Left ventricle myocardium inferior (tissue), 1 donor: ENCODE data around the gene RETREG3. TPM values are rescaled to one million over a fixed set of nuclear protein-coding genes. Genes with fewer than 3 reads are reported as not detected.

ENCODE experiments used
- DNase-seq: peaks from one replicate; pipeline ENCODE4 v3.0.0-alpha.2; 2020
- H3K27ac ChIP-seq: fragments of 200-600 bp; replicated peaks from 2 replicates; pipeline ENCODE4 v1.8.0; 2021
- H3K27me3 ChIP-seq: fragments of 200-600 bp; 2 replicates; pipeline ENCODE4 v1.8.0; 2021; ENCODE audit warnings: low read depth
- H3K36me3 ChIP-seq: fragments of 200-600 bp; 2 replicates; pipeline ENCODE4 v1.8.0; 2021
- H3K4me1 ChIP-seq: fragments of 200-600 bp; 2 replicates; pipeline ENCODE4 v1.8.0; 2021
- H3K4me3 ChIP-seq: fragments of 200-600 bp; 2 replicates; pipeline ENCODE4 v1.8.0; 2021; ENCODE audit warnings: mild to moderate bottlenecking, moderate library complexity
- H3K9me3 ChIP-seq: fragments of 200-600 bp; replicated peaks from 2 replicates; pipeline ENCODE4 v1.8.0; 2021
- CTCF ChIP-seq: fragments of 200-600 bp; IDR thresholded peaks from 2 replicates; pipeline ENCODE4 v1.8.0; 2021; ENCODE audit warnings: antibody characterized with exemption, mild to moderate bottlenecking, borderline replicate concordance
- intact Hi-C: fragments of 100-400 bp; cut with micrococcal nuclease; formaldehyde crosslinking; loops from one replicate; pipeline ENCODE4 v1.11.0; 2022
- total RNA-seq: library from RNA; stranded (reverse); fragmentation: NEBNext Ultra II Directional; extraction: Animal tissue kit (Norgen Biotek cat#: 25700); gene quantifications from one replicate; pipeline ENCODE4 v1.2.1, GENCODE V29; 2021
- donor health status: DM: no; HTN: yes; CAD: no; lungs with severe emphysema.

RETREG3 gene
- total RNA-seq, 1 donor from 2014 or later = 17.6 TPM

DNA sequence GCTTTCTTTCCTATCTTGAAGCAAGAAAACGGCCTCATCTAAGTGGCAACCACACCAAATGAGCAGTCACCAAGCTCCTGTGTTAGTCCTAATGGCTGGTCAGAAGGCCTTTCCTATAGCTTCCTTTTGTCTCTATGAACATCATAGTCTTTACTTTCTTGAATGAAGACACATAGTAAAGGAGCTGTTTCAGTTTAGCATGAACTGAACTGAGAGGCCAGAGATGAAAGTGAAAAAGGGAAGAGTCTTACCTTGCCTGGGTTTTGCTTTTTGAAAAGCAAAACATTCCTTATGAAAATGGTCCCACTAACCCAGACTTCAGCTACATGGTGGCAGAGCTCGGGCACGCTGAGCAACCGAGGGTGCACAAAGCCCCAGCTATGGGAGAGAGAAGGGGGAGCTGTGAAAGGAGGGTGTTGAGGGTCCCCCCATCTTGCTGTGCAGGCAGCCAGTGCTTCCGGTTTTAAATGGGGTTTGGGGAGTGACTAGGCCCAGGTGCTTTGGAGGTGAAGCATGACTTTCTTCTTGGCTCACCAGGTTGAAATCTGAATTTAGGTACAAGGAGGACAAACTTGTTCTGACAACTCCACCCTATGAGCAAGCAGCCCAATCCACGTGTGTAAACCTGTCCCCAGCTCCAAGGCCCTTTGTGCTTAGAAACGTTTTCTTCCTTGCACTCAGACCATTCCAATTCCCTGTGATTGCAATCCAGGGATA lies 22.5 kb downstream of the RETREG3 start:
- H3K36me3 ChIP-seq = peaks cover 96% of the 10 kb centered on the region
- TF ChIP-seq CTCF = no peak
- intact Hi-C loops = no loop called here
- peak overlapping the region; percentile 42 for H3K27ac ChIP-seq
- no peaks in the 10 kb centered on the region for H3K27me3 ChIP-seq
- no peak for DNase-seq
- H3K4me3 ChIP-seq = no peak overlapping the region
- peaks cover 39% of the 10 kb centered on the region for H3K4me1 ChIP-seq
- H3K9me3 ChIP-seq = no peaks in the 10 kb centered on the region

- Histone ChIP-seq H3K9me3 (no peaks in the 10 kb centered on the region), H3K36me3 (peaks cover 96% of the 10 kb centered on the region), H3K27me3 (no peaks in the 10 kb centered on the region), H3K4me3 (no peak overlapping the region), H3K4me1 (peaks cover 39% of the 10 kb centered on the region), H3K27ac (peak overlapping the region; percentile 42)
- no peak for DNase-seq
- intact Hi-C loops = no loop called here
- no peak for TF ChIP-seq CTCF
Measured at GRCh38 chr17:42585353-42585752, 23.8 kb downstream of the RETREG3 start.

DNA sequence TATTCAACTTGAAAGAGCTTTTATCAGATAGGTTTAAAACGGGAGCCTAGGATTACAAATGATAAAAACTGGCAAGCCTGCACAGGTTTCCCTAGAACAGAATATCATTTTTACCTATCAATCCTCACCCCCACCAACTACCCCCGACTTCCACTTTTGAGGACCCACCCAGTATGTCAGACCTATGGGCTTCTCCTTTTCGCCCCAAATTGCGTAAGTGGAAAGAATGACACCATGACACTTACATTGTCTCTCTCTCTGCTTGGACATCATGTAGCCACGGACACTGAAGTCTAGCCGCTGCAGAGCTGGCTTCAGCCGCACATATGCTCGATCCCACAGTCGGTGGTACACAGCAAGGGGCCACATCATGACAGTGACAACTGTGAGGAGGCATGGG lies 24.3 kb downstream of the RETREG3 start:
- no peaks in the 10 kb centered on the region for H3K27me3 ChIP-seq
- DNase-seq = no peak
- H3K9me3 ChIP-seq = no peaks in the 10 kb centered on the region
- TF ChIP-seq CTCF = no peak
- no peak overlapping the region for H3K4me3 ChIP-seq
- H3K27ac ChIP-seq = peak overlapping the region; percentile 42
- intact Hi-C loops = no loop called here
- H3K36me3 ChIP-seq = peaks cover 96% of the 10 kb centered on the region
- H3K4me1 ChIP-seq = peaks cover 39% of the 10 kb centered on the region

GRCh38 chr17:42581744-42582270 lies 27.4 kb downstream of the RETREG3 start:
- Histone ChIP-seq H3K27ac (no peak overlapping the region), H3K9me3 (no peaks in the 10 kb centered on the region), H3K27me3 (no peaks in the 10 kb centered on the region), H3K4me1 (peaks cover 47% of the 10 kb centered on the region), H3K4me3 (no peak overlapping the region), H3K36me3 (peaks cover 71% of the 10 kb centered on the region)
- intact Hi-C loops = no loop called here
- no peak for TF ChIP-seq CTCF
- DNase-seq = no peak

- intact Hi-C loops = no loop called here
- no peak for DNase-seq
Measured at GRCh38 chr17:42579794-42580551, 29.2 kb downstream of the RETREG3 start.

More at GRCh38 chr17:42579794-42580551, 29.2 kb downstream of the RETREG3 start:
- H3K9me3 ChIP-seq = no peaks in the 10 kb centered on the region
- no peak overlapping the region for H3K4me3 ChIP-seq
- H3K4me1 ChIP-seq = peaks cover 37% of the 10 kb centered on the region
- TF ChIP-seq CTCF = no peak
- no peaks in the 10 kb centered on the region for H3K27me3 ChIP-seq
- H3K36me3 ChIP-seq = peaks cover 57% of the 10 kb centered on the region
- H3K27ac ChIP-seq = no peak overlapping the region
